MM.1S (cell line): ENCODE results near the gene DPP6.

Source experiments
- DNase-seq: peaks from one replicate; pipeline ENCODE4 v3.0.0-alpha.2; 2015
- H2AFZ ChIP-seq: fragments of 300-600 bp; sonication (generic); 2 replicates; pipeline ENCODE4 v1.6.0; 2016; ENCODE audit warnings: antibody characterized with exemption, low read length
- H3F3A ChIP-seq: fragments of 300-600 bp; sonication (generic); 2 replicates; pipeline ENCODE4 v1.6.1; 2016; ENCODE audit warnings: mild to moderate bottlenecking, antibody characterized with exemption, low read length, moderate library complexity, mixed read lengths; ENCODE audit not compliant: insufficient read depth
- H3K27ac ChIP-seq: fragments of 300-600 bp; sonication (generic); 2 replicates; pipeline ENCODE4 v1.5.1; 2016; ENCODE audit warnings: mild to moderate bottlenecking, low read length
- H3K27me3 ChIP-seq: fragments of 300-600 bp; sonication (generic); replicated peaks from 2 replicates; pipeline ENCODE4 v1.6.0; 2016; ENCODE audit warnings: low read length; ENCODE audit not compliant: insufficient read depth
- H3K36me3 ChIP-seq: fragments of 300-600 bp; sonication (generic); replicated peaks from 2 replicates; pipeline ENCODE4 v1.6.1; 2016; ENCODE audit warnings: mild to moderate bottlenecking, low read length, mixed read lengths; ENCODE audit not compliant: insufficient read depth
- H3K4me1 ChIP-seq: fragments of 300-600 bp; sonication (generic); 2 replicates; pipeline ENCODE4 v1.6.1; 2016; ENCODE audit warnings: low read length, mixed read lengths
- H3K4me2 ChIP-seq: fragments of 300-600 bp; sonication (generic); 2 replicates; pipeline ENCODE4 v1.6.0; 2016; ENCODE audit warnings: low read depth, low read length
- H3K4me3 ChIP-seq: fragments of 300-600 bp; sonication (generic); 2 replicates; pipeline ENCODE4 v1.5.1; 2016; ENCODE audit warnings: low read length, mixed read lengths
- H3K79me2 ChIP-seq: fragments of 300-600 bp; sonication (generic); 2 replicates; pipeline ENCODE4 v1.6.1; 2016; ENCODE audit warnings: mixed run types, low read length, mixed read lengths
- H3K9ac ChIP-seq: fragments of 300-600 bp; sonication (generic); 2 replicates; pipeline ENCODE4 v1.6.1; 2016; ENCODE audit warnings: low read length, mixed read lengths
- H3K9me2 ChIP-seq: fragments of 300-600 bp; sonication (generic); replicated peaks from 2 replicates; pipeline ENCODE4 v1.6.1; 2016; ENCODE audit warnings: mild to moderate bottlenecking, low read length, mixed read lengths; ENCODE audit not compliant: insufficient read depth
- H3K9me3 ChIP-seq: fragments of 300-600 bp; sonication (generic); replicated peaks from 2 replicates; pipeline ENCODE4 v1.6.1; 2016; ENCODE audit warnings: mild to moderate bottlenecking, low read length, mixed read lengths; ENCODE audit not compliant: insufficient read depth
- H4K20me1 ChIP-seq: fragments of 300-600 bp; sonication (generic); 2 replicates; pipeline ENCODE4 v1.6.1; 2016; ENCODE audit warnings: mild to moderate bottlenecking, low read length, moderate library complexity, mixed read lengths; ENCODE audit not compliant: insufficient read depth
- EZH2 ChIP-seq: fragments of 300-600 bp; sonication (generic); optimal IDR thresholded peaks from 2 replicates; pipeline ENCODE3; 2017; ENCODE audit warnings: low read depth, mild to moderate bottlenecking, antibody characterized with exemption, low read length, mixed read lengths
- EZH2phosphoT487 ChIP-seq: fragments of 300-600 bp; sonication (generic); IDR thresholded peaks from 2 replicates; pipeline ENCODE4 v1.6.1; 2018; ENCODE audit warnings: antibody characterized with exemption, low read length
- TF ChIP-seq, protein P1 (sequence below): fragments of 300-600 bp; sonication (generic); IDR thresholded peaks from 2 replicates; pipeline ENCODE4 v1.5.1; 2016; ENCODE audit warnings: antibody characterized with exemption, low read length, mixed read lengths

Gene DPP6

DNA sequence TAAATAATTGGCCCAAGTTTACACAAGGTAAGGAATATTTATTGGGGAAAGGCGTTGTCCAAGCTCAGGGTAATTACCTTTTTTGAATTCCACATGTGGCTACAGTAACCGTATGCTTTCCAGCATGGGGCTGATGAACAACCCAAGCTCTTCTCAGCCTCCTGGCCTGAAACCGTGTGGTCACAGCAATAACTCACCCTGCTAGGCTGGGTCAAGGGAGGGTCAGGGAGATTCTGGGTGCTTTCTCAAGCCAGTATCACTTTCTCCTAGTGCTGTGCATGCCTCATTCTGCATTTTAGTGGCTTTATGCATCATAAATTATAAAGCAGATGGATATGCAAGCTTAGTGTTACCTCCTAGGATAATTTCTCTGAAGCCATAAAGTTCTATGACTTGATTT is 676.9 kb downstream of the DPP6 start:
- H2AFZ ChIP-seq = no peak overlapping the region
- no peaks in the 10 kb centered on the region for H3K36me3 ChIP-seq
- no peak overlapping the region for H3K4me3 ChIP-seq
- no peaks in the 10 kb centered on the region for H3K27me3 ChIP-seq
- H3K9me2 ChIP-seq = no peaks in the 10 kb centered on the region
- H3K27ac ChIP-seq = no peak overlapping the region
- H3F3A ChIP-seq = no peaks in the 10 kb centered on the region
- DNase-seq = no peak
- H3K79me2 ChIP-seq = no peaks in the 10 kb centered on the region
- H3K9me3 ChIP-seq = no peaks in the 10 kb centered on the region
- H3K9ac ChIP-seq = no peak overlapping the region
- H3K4me2 ChIP-seq = no peak overlapping the region
- no peaks in the 10 kb centered on the region for H4K20me1 ChIP-seq
- TF ChIP-seq, protein P1, sequence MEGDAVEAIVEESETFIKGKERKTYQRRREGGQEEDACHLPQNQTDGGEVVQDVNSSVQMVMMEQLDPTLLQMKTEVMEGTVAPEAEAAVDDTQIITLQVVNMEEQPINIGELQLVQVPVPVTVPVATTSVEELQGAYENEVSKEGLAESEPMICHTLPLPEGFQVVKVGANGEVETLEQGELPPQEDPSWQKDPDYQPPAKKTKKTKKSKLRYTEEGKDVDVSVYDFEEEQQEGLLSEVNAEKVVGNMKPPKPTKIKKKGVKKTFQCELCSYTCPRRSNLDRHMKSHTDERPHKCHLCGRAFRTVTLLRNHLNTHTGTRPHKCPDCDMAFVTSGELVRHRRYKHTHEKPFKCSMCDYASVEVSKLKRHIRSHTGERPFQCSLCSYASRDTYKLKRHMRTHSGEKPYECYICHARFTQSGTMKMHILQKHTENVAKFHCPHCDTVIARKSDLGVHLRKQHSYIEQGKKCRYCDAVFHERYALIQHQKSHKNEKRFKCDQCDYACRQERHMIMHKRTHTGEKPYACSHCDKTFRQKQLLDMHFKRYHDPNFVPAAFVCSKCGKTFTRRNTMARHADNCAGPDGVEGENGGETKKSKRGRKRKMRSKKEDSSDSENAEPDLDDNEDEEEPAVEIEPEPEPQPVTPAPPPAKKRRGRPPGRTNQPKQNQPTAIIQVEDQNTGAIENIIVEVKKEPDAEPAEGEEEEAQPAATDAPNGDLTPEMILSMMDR = no peak
- TF ChIP-seq EZH2phosphoT487 = no peak
- no peak for TF ChIP-seq EZH2
- H3K4me1 ChIP-seq = no peaks in the 10 kb centered on the region

DNA sequence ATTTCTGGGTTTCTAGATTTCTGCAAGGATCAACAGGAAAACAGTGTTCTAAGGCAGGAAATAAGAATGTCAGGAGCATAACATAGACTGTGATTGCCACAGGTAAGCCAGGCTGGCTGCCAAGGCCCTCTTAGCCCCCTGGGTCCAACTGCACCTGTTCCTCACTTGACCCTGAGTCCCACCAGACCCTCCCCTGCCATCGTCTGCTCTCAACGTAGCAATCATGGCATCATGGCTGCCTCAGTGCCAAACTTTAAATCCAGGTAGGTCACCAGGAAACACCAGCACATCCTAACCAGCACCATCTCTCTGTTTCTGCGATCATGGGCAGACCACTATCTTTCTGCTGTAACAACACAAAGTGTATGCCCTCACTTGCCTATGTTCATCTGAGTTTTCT is 683.6 kb downstream of the DPP6 start:
- Histone ChIP-seq H3K9ac (no peak overlapping the region), H3K27ac (no peak overlapping the region), H4K20me1 (no peaks in the 10 kb centered on the region), H3K79me2 (no peaks in the 10 kb centered on the region), H3K4me3 (no peak overlapping the region), H3K4me2 (no peak overlapping the region), H3K4me1 (no peaks in the 10 kb centered on the region), H3K9me2 (no peaks in the 10 kb centered on the region), H3K27me3 (0 out of 2 replicates have a peak, but pooled peaks cover 5% of the 10 kb centered on the region), H3K36me3 (no peaks in the 10 kb centered on the region), H3F3A (no peaks in the 10 kb centered on the region), H2AFZ (no peak overlapping the region), H3K9me3 (no peaks in the 10 kb centered on the region)
- TF ChIP-seq EZH2 (no peak), EZH2phosphoT487 (no peak)
- TF ChIP-seq, protein P1 = no peak
- no peak for DNase-seq

GRCh38 chr7:154736389-154736788 is 684.2 kb downstream of the DPP6 start:
- H4K20me1 ChIP-seq = no peaks in the 10 kb centered on the region
- no peaks in the 10 kb centered on the region for H3K9me2 ChIP-seq
- H3K4me2 ChIP-seq = no peak overlapping the region
- H3K27me3 ChIP-seq = 0 out of 2 replicates have a peak, but pooled peaks cover 5% of the 10 kb centered on the region
- no peaks in the 10 kb centered on the region for H3K4me1 ChIP-seq
- no peak for DNase-seq
- H3K9ac ChIP-seq = no peak overlapping the region
- H3K4me3 ChIP-seq = no peak overlapping the region
- H3K79me2 ChIP-seq = no peaks in the 10 kb centered on the region
- H3K27ac ChIP-seq = no peak overlapping the region
- no peaks in the 10 kb centered on the region for H3F3A ChIP-seq
- no peaks in the 10 kb centered on the region for H3K36me3 ChIP-seq
- TF ChIP-seq EZH2 = no peak
- TF ChIP-seq, protein P1 = no peak
- TF ChIP-seq EZH2phosphoT487 = no peak
- no peak overlapping the region for H2AFZ ChIP-seq
- no peaks in the 10 kb centered on the region for H3K9me3 ChIP-seq
